Fibroblast of villous mesenchyme (primary cell): ENCODE measurements around the gene SPTSSB. TPM values are rescaled to one million over a fixed set of nuclear protein-coding genes. Genes with fewer than 3 reads are reported as not detected.
A peak's percentile ranks its signal among the peaks of the same experiment; 100 is the strongest.

Source experiments
- DNase-seq: peaks from one replicate; pipeline ENCODE4 v3.0.0-alpha.2; 2010; ENCODE audit warnings: low read depth
- H3K4me3 ChIP-seq: 2 replicates; pipeline ENCODE4 v1.5.1; 2011; ENCODE audit warnings: low read depth, mild to moderate bottlenecking, low read length
- total RNA-seq: library from RNA; depleted of rRNA; stranded (reverse); fragments of >200 nt; gene quantifications from 2 replicates; pipeline ENCODE4 v1.2.3, GENCODE V29; 2012
- TF ChIP-seq, protein P1 (sequence below): IDR thresholded peaks from 2 replicates; pipeline ENCODE4 v1.5.1; 2012; ENCODE audit warnings: low read depth, mild to moderate bottlenecking, low read length; ENCODE audit not compliant: insufficient read depth

SPTSSB gene
- total RNA-seq, 1 donor = not detected

DNA sequence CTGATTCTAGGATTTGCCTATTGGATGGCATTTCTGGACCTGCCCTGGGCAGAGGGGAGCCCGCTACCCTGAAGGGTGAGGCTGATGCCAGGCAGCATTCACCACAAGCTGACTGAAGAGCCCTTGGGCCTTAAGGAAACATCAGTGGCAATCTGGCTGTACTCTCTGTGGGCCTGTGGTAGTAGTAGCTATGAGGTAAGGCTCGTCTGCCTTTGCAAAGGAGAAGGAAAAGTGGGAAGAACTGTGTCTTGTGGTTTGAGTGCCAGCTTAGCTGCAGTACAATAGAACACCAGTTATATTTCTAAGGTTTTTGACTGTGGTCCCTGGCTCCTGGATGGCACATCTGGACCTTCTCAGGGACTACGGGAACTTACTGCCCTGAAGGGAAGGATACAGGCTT is 51.5 kb downstream of the SPTSSB start:
- TF ChIP-seq, protein P1, sequence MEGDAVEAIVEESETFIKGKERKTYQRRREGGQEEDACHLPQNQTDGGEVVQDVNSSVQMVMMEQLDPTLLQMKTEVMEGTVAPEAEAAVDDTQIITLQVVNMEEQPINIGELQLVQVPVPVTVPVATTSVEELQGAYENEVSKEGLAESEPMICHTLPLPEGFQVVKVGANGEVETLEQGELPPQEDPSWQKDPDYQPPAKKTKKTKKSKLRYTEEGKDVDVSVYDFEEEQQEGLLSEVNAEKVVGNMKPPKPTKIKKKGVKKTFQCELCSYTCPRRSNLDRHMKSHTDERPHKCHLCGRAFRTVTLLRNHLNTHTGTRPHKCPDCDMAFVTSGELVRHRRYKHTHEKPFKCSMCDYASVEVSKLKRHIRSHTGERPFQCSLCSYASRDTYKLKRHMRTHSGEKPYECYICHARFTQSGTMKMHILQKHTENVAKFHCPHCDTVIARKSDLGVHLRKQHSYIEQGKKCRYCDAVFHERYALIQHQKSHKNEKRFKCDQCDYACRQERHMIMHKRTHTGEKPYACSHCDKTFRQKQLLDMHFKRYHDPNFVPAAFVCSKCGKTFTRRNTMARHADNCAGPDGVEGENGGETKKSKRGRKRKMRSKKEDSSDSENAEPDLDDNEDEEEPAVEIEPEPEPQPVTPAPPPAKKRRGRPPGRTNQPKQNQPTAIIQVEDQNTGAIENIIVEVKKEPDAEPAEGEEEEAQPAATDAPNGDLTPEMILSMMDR = no peak
- DNase-seq = no peak
- no peak overlapping the region for H3K4me3 ChIP-seq

DNA sequence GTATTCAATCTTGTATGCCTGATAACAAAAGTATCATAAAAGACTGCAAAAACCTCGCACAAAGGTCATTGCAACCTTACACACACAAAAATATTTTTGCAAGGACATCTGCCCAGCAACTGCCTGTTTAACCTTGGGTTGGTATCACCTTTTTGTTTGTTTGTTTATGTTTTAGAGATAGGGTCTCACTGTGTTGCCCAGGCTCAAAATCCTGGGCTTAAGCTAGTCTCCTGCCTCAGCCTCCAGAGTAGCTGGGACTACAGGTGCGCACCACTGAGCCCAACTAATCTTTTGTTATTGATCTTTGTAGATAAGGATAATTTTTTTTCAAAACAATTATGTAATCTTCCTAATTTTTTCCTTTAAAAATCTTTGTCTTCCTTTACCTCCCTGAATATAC is 54.2 kb downstream of the SPTSSB start:
- TF ChIP-seq, protein P1 = no peak

DNA sequence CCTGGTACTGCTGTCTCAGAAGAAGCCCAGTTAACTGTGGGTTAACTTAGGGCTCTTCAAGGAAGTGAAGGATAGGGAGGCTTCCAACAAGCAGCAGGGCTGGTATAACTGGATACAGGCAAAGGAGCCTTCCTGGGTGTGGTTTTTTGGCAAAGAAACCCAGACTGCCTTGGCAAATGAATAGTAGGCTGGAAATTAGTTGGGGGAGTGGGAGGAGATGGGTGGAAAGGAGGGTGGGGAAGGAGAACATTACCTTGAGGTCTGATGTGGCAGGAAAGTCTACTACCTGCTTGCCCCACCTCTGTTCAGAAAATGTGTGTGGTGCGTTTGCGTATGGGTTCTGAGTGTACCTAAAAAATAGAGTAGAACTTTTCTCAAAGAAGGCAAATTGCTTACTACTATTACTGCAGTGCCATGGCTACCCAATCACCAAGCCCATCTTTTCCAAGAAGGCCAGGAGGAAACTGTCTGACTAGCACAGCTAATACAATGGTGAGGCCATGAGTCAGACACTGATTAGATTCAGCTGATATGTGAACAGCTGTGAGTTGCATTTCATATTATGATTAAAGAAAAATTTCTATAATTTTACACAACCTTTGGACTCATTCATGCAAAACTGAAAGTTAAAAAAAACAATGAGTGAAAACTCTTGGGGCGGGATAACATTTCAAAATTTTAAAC is 55.2 kb downstream of the SPTSSB start:
- TF ChIP-seq, protein P1 = no peak
- no peak for DNase-seq
- H3K4me3 ChIP-seq = no peak overlapping the region

More for the DNA sequence above, 54.2 kb downstream of the SPTSSB start:
- DNase-seq = no peak
- H3K4me3 ChIP-seq = no peak overlapping the region

DNA sequence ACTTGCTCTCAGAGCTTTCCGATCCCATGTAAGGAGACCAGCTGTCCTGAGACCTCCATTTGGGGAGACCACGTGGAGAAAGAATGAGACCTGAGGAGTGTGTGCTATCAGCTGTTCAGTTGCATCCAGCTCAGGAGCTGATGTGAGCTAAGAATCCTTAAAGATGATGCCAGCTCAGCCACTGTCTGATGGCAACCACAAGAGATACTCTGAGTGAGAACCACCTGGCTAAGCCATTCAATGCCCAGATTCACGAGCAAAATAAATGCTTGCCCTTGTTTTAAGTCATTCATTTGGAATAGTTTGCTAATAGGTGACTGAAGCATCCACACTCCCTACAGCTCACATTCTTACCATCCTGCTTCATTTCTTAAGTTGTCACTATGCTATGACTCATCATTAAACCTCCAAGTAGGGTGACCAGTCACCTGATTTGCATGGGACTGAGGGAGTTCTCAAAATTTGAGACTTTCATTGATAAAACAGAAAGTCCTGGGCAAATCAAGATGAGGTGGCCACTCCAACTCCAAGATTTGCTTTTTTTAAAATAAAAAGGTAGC is 56.4 kb downstream of the SPTSSB start:
- TF ChIP-seq, protein P1 = no peak
- no peak for DNase-seq
- no peak overlapping the region for H3K4me3 ChIP-seq

DNA sequence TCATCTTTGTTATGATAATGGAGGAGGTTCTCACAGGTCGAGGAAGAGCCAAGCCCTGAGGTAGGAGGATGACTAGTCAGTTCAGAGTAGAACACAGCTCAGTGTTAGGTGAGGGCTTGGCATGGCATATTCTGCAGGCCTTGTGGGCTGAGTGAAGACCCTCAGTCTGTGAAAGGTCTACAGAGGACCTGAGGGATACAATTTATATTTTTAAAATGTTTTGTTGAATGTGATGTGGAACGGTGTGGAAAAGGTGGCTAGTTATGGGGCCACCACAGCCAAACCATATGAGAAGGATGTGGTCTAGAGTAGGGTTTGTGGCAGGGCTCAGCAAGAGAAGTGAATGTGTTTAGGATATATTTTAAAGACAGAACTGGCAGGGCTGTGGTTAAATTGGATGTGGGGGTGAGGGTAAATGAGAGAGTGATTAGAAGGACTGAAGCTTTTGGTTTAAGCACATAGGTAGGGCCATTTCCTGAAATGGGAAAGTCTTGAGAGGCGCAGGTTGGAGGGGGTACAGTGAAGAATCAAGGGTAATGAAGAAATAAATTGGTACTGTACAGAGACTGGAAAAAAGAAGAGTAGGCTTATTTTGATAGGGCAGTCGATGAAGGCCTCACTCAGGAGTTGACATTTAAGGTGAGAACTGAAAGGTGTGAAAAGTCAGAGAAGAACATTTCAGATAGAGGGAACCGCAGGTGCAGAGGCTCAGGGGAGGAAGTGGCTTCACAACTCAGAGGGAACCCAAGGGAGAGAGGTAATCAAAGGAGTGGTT is 60.5 kb downstream of the SPTSSB start:
- no peak for DNase-seq
- TF ChIP-seq, protein P1 = no peak
- H3K4me3 ChIP-seq = no peak overlapping the region

DNA sequence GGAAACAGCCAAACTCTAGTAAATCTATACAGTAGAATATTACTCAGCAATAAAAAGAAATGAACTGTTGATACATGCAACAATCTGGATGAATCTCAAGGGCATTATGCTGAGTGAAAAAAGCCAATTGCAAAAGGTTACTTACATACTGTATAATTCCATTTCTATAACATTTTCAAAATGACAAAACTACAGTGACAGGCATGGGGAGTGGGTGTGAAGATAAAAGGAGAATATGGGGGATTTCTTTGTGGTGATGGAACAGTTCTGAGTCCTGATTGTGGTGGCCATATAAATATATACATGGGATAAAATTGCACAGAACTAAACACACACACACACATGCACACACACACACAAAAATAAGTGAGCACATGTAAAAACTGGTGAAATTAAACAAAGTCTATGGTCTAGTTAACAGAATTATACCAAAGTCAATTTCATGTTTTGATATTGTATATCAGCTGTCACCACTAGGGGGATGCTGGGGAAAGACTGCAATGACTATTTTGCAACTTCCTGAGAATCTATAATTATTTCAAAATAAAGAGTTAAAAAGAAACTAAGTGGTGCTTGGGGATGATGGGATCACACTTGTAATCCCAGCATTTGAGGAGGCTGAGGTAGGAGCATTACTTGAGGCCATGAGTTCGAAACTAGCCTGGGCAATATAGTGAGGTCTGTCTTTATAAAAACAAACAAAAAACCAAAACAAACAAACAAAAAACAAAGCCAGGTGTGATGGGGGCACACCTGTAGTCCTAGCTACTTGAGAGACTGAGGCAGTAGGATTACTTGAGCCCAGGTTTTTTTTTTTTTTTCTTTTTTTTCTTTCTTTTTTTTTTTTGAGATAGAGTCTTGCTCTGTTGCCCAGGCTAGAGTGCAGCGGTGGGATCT is 66.0 kb downstream of the SPTSSB start:
- peak; percentile 14 for DNase-seq
- TF ChIP-seq, protein P1 = peak; percentile 78
- H3K4me3 ChIP-seq = no peak overlapping the region
